HAP-1 (cell line): ENCODE results near the gene HOXC9.

Source experiments
- DNase-seq, 2 experiments: peaks; one replicate each; pipeline ENCODE4 v3.0.0-alpha.2; 2016 to 2020; ENCODE audit warnings: low spot score in 2 of 2
- H3K27me3 ChIP-seq: fragments of 250-450 bp; sonication (Bioruptor Pico); 2 replicates; pipeline ENCODE4 v1.5.1; 2020; ENCODE audit warnings: low read depth, mild to moderate bottlenecking, moderate library complexity
- H3K36me3 ChIP-seq: fragments of 250-450 bp; sonication (Bioruptor Pico); replicated peaks from 2 replicates; pipeline ENCODE4 v1.5.1; 2020; ENCODE audit warnings: mild to moderate bottlenecking
- H3K4me1 ChIP-seq: fragments of 250-450 bp; sonication (Bioruptor Pico); 2 replicates; pipeline ENCODE4 v1.5.1; 2020; ENCODE audit warnings: mild to moderate bottlenecking
- H3K4me3 ChIP-seq: fragments of 250-450 bp; sonication (Bioruptor Pico); 2 replicates; pipeline ENCODE4 v1.5.1; 2020; ENCODE audit warnings: mild to moderate bottlenecking, moderate library complexity
- H3K9me3 ChIP-seq: fragments of 250-450 bp; sonication (Bioruptor Pico); 2 replicates; pipeline ENCODE4 v1.5.1; 2020; ENCODE audit warnings: mild to moderate bottlenecking, moderate library complexity
- in situ Hi-C: fragments of 300-500 bp; cut with MboI; formaldehyde crosslinking; loops from 3 replicates; pipeline ENCODE4 v1.14.3; 2020; ENCODE audit warnings: low sequenced_read_pairs, inconsistent platforms, mixed read lengths

HOXC9 gene

DNA sequence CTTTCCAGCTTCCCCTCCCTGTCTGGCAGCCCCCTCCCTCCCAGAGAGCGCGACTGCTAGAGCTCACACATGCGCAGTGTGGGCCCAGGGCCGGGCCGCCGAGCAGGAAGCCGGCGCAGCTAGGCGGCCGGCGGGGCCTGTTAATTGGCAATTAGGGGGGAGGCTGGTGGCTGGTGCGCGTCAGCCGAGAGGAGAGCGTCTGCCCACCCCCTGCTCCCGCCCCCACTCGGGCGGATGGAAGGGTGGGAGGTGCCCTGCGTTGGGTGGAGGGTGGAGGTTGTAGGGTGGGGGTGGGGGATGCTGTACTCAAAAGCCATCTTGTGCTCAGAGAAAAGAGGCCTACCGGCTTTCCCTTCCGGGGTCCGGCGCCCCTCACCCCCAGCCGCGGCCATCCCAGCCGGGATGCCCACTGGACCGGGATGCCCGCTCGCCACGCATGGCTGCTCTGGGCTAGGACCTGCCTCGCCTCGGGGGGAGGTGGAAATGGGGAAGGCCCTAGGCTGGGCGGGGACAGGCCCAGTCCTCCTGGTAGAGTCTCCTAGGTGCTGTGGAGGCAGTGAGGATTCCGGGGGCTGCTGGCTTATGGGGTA lies 18.0 kb downstream of the HOXC9 start:
- in situ Hi-C loops: no loop called here
- peak; percentile 88 to 96 for DNase-seq
- no peaks in the 10 kb centered on the region for H3K36me3 ChIP-seq
- H3K4me1 ChIP-seq: peaks cover 17% of the 10 kb centered on the region
- H3K4me3 ChIP-seq: peak overlapping the region; percentile 60
- no peaks in the 10 kb centered on the region for H3K27me3 ChIP-seq
- no peaks in the 10 kb centered on the region for H3K9me3 ChIP-seq

GRCh38 chr12:54018468-54018984 lies 18.6 kb downstream of the HOXC9 start:
- H3K9me3 ChIP-seq: no peaks in the 10 kb centered on the region
- in situ Hi-C loops: no loop called here
- no peak for DNase-seq
- H3K4me1 ChIP-seq: peaks cover 17% of the 10 kb centered on the region
- no peaks in the 10 kb centered on the region for H3K27me3 ChIP-seq
- peak overlapping the region; percentile 60 for H3K4me3 ChIP-seq
- no peaks in the 10 kb centered on the region for H3K36me3 ChIP-seq

- H3K27me3 ChIP-seq: no peaks in the 10 kb centered on the region
- H3K36me3 ChIP-seq: no peaks in the 10 kb centered on the region
- H3K4me1 ChIP-seq: peaks cover 17% of the 10 kb centered on the region
- no peaks in the 10 kb centered on the region for H3K9me3 ChIP-seq
- in situ Hi-C loops: no loop called here
- DNase-seq: no peak
- no peak overlapping the region for H3K4me3 ChIP-seq
Observed at GRCh38 chr12:54019091-54019811, 19.3 kb downstream of the HOXC9 start.

DNA sequence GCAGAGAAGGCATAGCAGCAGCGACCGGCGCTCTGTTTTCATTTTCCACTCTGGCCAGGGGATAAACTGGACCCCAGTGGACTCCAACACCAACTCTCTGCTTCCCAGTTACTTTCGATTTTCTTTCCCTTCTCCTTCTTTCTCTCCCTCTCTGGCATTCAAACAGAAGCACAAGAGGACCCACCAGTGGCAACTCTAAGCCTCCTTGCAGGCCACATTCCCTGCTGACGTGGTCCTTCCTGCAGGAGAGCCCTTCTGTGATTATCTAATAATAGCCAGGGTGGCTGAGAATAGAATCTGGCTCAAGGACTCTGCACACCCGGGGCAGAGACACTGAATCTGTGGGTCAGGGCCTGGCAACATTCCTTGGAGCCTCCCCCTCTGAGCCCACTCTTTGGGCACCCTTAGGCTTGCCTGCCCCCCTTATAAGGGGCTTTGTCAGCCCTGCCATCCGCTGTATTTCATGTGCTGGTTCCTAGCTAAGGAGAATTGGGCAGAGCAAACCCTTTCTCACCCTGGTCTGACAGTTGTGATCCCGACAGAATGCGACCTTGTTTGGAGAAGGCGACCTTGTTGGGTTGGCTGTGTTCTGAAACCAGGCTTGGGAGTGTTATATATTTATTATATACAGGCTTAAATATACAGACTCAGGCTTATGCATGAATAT lies 20.1 kb downstream of the HOXC9 start:
- no peak overlapping the region for H3K4me3 ChIP-seq

GRCh38 chr12:54020591-54021405 lies 20.8 kb downstream of the HOXC9 start:
- H3K4me1 ChIP-seq: peaks cover 14% of the 10 kb centered on the region
- H3K4me3 ChIP-seq: no peak overlapping the region

More for the DNA sequence above, 20.1 kb downstream of the HOXC9 start:
- no peaks in the 10 kb centered on the region for H3K27me3 ChIP-seq
- H3K36me3 ChIP-seq: no peaks in the 10 kb centered on the region
- in situ Hi-C loops: no loop called here
- no peaks in the 10 kb centered on the region for H3K9me3 ChIP-seq
- H3K4me1 ChIP-seq: peaks cover 17% of the 10 kb centered on the region
- DNase-seq: no peak

GRCh38 chr12:54021432-54022013 lies 21.6 kb downstream of the HOXC9 start:
- Histone ChIP-seq H3K9me3 (no peaks in the 10 kb centered on the region), H3K4me1 (peaks cover 11% of the 10 kb centered on the region), H3K27me3 (no peaks in the 10 kb centered on the region), H3K4me3 (no peak overlapping the region), H3K36me3 (no peaks in the 10 kb centered on the region)
- in situ Hi-C loops: no loop called here
- DNase-seq: no peak

More at GRCh38 chr12:54020591-54021405, 20.8 kb downstream of the HOXC9 start:
- no peak for DNase-seq
- Histone ChIP-seq H3K9me3 (no peaks in the 10 kb centered on the region), H3K36me3 (no peaks in the 10 kb centered on the region), H3K27me3 (no peaks in the 10 kb centered on the region)
- in situ Hi-C loops: no loop called here

DNA sequence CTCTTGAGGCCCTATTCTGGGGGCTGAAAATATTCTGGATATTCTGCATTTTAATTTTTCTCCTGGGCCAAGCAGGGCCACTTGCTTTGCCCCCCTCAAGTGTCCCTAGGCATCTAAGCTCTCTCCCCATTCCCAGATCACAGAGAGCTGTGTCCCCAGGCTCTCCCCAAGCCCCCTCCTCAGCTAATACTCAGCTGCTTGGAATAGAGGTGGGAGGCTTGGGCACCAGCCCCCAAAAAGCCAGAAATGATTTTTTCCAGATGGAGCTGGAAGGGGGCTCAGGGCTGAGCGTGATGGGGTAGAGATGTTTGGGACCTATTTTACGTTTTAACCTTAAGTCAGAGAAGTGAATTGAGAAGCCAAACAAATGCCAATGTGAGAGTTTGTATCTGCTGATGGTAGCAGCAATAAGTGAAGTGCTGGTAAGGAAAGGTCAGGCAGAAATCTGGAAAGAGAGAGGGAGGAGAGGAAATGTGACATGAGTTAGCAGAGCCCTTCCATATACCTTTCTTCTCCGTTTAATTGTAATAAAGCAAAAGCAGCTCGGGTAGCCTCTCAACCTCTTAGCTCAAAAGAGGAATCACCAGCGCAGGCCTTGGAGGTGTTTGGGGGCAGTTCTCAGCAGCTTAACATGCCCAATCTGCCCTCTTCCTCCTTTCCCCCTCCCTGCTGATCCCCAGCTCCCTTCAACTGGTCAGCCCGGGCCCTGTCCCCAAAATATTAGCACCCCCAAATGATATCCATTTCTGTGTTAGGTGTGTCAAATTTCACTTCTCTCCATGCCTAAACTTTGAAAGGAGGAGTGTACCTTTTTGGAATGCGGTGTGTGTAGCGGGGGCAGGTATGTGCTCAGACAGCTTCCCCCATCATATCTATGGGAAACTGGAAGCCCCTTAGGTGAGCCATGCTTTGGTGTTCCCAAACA lies 23.3 kb downstream of the HOXC9 start:
- Histone ChIP-seq H3K4me1 (peaks cover 10% of the 10 kb centered on the region), H3K27me3 (no peaks in the 10 kb centered on the region), H3K9me3 (no peaks in the 10 kb centered on the region), H3K36me3 (no peaks in the 10 kb centered on the region), H3K4me3 (no peak overlapping the region)
- in situ Hi-C loops: no loop called here
- no peak for DNase-seq

- peaks cover 9% of the 10 kb centered on the region for H3K4me1 ChIP-seq
- no peaks in the 10 kb centered on the region for H3K27me3 ChIP-seq
- no peak for DNase-seq
- no peaks in the 10 kb centered on the region for H3K9me3 ChIP-seq
- H3K4me3 ChIP-seq: no peak overlapping the region
- H3K36me3 ChIP-seq: no peaks in the 10 kb centered on the region
- in situ Hi-C loops: no loop called here
Observed at GRCh38 chr12:54024127-54024526, 24.2 kb downstream of the HOXC9 start.

GRCh38 chr12:54024581-54025305 lies 24.8 kb downstream of the HOXC9 start:
- DNase-seq: no peak
- Histone ChIP-seq H3K36me3 (no peaks in the 10 kb centered on the region), H3K4me3 (no peak overlapping the region), H3K9me3 (no peaks in the 10 kb centered on the region), H3K27me3 (no peaks in the 10 kb centered on the region), H3K4me1 (peaks cover 4% of the 10 kb centered on the region; the same call in 1 of the 2 replicates)
- in situ Hi-C loops: no loop called here

DNA sequence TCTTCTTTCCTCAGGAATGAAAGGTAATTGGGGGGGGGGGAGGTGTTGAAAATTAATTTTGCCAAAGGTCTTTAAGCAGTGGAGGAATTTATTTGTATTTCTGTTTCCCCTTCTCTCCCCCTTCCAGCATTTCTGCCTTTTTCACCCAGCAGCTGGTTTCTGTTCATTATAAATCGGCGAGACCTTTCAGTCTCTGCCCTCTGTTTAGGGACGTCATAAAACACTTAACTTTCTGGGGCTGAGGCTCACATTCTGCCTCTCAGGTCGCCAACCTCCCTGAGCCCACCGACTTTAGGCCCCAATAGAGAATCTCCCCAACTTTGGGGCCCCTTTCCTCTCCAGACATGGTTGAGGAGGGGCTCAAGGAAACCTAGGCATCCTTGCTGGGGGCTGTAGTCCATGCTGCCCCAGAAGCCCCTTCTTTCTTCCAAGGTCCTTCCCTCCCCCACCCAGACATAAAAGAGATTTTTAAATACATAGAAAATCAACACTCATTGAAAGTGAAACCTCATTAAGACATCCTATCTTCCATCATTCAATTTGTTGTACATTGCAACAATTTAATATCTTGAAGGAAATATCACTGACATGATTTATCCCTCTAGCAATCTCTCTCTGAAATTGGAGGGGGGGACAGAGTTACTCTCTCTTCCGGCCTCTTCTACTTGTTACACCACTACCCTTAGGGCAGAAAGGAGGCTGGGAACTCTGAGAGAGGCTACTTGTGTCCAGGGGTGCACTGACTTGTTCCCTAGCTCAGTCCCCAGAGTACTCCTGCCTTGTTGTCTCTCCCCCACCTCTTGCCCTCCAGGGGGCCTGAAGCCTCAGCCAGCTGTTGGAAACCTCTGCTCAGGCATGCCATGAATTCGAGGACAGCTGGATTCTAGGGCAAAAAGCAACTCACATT lies 25.8 kb downstream of the HOXC9 start:
- H3K27me3 ChIP-seq: no peaks in the 10 kb centered on the region
- DNase-seq: no peak
- in situ Hi-C loops: no loop called here
- H3K4me3 ChIP-seq: no peak overlapping the region
- H3K36me3 ChIP-seq: no peaks in the 10 kb centered on the region
- H3K4me1 ChIP-seq: peaks cover 4% of the 10 kb centered on the region; the same call in 1 of the 2 replicates
- H3K9me3 ChIP-seq: no peaks in the 10 kb centered on the region
